WI38 (cell line): ENCODE results near the gene QSOX1.

ENCODE experiments used
- H3K4me3 ChIP-seq: 2 replicates; pipeline ENCODE4 v1.5.1; 2011; ENCODE audit warnings: low read depth, mild to moderate bottlenecking, control low read depth, low read length
- TF ChIP-seq, protein P1 (sequence below): IDR thresholded peaks from 2 replicates; pipeline ENCODE4 v1.5.1; 2012; ENCODE audit warnings: low read depth, mild to moderate bottlenecking, control low read depth, low read length

The QSOX1 gene

DNA sequence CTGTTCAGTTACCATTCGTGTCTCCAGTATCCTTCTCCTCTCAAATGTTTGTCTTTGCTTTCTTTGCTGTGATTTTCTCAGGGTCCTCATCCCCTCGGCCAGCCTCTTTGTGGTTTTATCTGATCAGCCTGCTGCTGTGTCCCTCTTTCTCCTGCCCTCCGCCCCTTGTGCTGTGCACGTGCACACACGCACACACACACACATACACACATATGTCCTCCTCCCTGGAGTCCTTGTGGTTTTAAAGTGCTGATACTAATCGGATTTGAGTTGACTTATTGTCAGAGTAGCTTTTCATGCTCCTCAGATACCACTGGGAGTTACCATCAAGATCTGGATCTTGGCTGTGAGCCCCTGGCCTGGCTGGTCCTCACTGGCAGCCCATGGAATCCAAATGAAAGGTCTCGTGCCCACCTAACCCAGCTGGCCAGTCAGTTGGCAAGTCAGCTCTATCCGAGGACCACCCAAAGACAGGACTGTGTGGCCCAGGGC is 34.1 kb downstream of the QSOX1 start:
- TF ChIP-seq, protein P1, sequence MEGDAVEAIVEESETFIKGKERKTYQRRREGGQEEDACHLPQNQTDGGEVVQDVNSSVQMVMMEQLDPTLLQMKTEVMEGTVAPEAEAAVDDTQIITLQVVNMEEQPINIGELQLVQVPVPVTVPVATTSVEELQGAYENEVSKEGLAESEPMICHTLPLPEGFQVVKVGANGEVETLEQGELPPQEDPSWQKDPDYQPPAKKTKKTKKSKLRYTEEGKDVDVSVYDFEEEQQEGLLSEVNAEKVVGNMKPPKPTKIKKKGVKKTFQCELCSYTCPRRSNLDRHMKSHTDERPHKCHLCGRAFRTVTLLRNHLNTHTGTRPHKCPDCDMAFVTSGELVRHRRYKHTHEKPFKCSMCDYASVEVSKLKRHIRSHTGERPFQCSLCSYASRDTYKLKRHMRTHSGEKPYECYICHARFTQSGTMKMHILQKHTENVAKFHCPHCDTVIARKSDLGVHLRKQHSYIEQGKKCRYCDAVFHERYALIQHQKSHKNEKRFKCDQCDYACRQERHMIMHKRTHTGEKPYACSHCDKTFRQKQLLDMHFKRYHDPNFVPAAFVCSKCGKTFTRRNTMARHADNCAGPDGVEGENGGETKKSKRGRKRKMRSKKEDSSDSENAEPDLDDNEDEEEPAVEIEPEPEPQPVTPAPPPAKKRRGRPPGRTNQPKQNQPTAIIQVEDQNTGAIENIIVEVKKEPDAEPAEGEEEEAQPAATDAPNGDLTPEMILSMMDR, result no peak
- H3K4me3 ChIP-seq, result no peak overlapping the region

DNA sequence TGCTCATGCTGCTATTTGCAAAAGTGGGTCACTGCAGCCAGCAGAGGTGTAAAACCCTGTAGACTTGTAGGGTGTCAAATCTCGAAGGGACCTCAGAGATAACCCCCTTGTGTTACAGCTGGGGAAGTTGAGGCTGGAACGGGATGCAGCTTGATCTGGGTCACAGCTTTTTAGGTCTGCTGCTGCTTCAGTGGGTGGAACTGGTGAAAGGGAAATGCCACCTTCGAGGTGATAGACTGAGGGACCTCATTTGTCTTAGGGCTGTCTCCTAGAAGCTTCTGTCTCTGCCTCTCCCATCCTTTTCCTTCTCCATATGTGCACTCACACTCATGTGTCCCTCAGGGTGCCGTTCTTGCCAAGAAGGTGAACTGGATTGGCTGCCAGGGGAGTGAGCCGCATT is 35.4 kb downstream of the QSOX1 start:
- TF ChIP-seq, protein P1, result no peak
- H3K4me3 ChIP-seq, result no peak overlapping the region

DNA sequence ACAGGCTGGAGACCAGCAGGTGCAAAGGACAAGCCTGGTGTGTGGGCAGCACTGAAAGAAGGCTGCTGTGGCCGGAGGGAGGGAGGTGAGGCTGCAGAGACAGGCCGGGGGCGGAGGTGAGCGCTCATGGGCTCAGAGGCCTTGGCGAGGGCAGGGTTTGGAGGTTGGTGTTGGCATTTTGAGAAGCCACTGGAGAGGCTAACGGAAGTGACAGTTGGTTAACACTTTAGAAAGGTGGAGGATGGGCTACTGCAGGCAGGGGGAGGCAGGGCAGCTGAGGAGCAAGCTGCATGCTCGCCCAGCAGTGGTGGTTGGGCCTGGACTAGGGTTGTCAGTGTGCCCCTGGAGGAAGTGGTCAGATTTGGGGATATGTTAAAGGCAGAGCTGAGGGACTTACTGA is 37.5 kb downstream of the QSOX1 start:
- TF ChIP-seq, protein P1, result no peak
- H3K4me3 ChIP-seq, result no peak overlapping the region

DNA sequence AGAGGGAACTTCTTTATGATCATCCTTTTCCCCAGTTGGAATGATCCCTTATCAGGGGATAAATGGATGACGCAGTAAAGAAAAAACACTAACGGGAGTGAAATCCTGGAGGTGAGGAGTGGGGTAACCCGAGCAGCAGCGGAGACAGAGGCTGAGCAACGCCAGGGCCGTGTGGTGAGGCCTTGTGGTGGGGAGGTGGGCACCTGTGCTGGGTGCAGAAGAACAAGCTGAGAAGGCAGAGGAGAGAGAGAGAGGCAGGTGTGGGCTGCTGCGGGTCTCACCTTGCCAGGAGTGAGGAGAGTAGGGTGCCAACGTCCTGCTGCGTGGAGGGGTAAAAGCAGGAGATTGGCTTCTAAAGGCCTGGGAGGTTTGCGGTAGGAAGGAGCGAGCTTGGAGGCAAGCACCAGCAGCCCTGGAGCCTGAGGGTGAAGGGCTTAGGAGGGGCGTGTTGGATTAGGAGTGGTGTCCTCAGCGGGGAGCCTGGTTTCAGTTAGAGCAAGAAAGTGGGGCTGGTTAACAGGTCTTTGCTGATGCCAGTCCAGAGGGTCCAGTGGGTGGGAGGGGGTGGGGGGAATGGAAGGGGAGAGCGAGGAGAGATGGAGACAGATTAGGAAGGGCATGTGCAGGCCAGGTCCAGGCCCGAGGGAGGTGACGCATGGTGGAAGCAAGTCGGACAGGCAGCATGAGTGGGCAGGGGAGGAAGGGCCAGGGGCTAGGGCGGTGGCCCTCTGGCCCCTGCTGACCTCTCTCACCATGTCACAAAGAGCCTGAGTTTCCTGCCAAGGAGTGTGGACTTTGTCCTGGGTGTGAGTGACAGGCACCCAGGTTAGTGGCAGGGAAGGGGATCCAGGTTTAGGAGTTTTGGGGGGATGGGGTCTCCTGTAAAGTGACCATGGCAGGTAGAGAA is 38.7 kb downstream of the QSOX1 start:
- TF ChIP-seq, protein P1, result no peak

DNA sequence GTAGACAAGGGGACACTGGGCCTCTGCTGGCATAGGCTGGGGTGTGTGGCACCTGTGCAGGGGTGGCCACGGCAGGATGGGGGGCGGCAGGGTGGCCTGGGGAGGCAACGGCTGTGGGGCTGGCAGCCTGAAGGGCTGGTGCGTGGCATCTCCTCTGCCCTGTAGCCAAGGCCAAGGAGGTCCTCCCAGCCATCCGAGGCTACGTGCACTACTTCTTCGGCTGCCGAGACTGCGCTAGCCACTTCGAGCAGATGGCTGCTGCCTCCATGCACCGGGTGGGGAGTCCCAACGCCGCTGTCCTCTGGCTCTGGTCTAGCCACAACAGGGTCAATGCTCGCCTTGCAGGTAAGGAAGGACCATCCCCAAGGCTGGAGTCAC is 39.4 kb downstream of the QSOX1 start:
- no peak overlapping the region for H3K4me3 ChIP-seq
- TF ChIP-seq, protein P1, result no peak

More for the DNA sequence above, 38.7 kb downstream of the QSOX1 start:
- H3K4me3 ChIP-seq, result no peak overlapping the region

DNA sequence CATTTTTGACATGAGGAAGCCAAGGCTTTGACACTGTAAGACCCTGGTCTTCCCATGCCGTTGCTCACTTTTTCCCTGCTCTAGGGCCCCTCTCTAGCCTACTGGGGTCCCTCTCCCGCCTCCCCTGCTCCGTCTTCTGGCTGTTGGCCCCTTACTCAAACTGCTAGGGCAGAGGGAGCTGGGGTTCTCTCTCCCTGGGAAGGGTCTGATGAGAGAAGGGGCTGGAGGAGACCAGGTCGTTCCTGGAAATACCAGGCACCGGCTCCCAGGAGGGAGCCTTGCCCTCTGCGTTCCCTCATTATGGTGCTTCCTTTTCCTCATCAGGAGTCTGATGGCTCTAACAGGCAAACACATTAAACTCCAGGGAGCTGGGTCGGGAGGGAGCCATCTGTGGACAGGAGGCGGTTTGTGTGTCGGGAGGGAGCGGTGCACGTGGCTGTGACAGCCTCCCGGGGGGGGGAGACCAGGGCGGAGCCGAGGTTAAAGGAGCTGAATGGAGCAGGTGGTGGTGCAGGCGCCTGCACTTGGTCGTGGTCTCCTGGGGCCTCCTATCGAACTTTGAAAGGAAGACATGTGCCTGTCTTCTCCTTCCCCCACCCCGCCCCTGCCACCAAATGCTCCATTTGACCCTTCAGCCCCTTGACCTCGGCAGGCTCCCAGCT is 40.0 kb downstream of the QSOX1 start:
- TF ChIP-seq, protein P1, result no peak
- H3K4me3 ChIP-seq, result no peak overlapping the region

DNA sequence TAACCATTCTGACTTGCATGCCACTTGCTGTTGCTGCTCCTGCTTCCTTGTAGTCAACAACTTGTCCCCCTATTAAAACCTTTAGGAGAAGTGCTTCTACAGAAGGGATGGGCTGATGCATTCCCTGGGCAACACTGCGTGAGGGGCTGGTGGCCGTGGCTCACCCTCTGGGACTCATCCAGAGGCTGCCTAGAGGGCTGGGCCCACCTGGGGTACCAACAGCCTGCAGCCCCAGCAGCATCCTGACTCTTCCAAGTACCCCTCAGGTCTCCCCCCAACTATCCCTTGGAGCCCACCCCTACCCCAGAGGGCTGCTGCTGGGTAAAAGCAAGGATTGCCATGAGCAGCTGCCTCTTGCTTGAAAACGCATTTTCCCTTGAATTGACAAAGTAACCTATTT is 40.7 kb downstream of the QSOX1 start:
- TF ChIP-seq, protein P1, result no peak
- no peak overlapping the region for H3K4me3 ChIP-seq
